GM21528 (cell line): ENCODE data around the gene RNF223.
"Not testable (repeated sequence)": the region's sequence is repeated elsewhere in the genome, so short reads cannot be mapped to it uniquely, and the experiment has no call there.

ENCODE experiments used
- ATAC-seq: cut with Tn5 transposase; IDR thresholded peaks from one replicate; pipeline ENCODE4 v1.9.1; 2021; ENCODE audit warnings: mild to moderate bottlenecking, moderate library complexity; ENCODE audit not compliant: unreplicated experiment, low FRiP score

RNF223 gene

GRCh38 chr1:1110561-1110971 is 36.5 kb upstream of the RNF223 start:
- no peak for ATAC-seq

- ATAC-seq: no peak
Observed at GRCh38 chr1:1109743-1110142, 35.6 kb upstream of the RNF223 start.

GRCh38 chr1:1106510-1107221 is 32.6 kb upstream of the RNF223 start:
- no peak for ATAC-seq

- ATAC-seq: not testable (repeated sequence)
Observed at GRCh38 chr1:1104152-1104551, 30.0 kb upstream of the RNF223 start.

GRCh38 chr1:1101503-1101902 is 27.4 kb upstream of the RNF223 start:
- ATAC-seq: no peak

GRCh38 chr1:1100296-1100695 is 26.2 kb upstream of the RNF223 start:
- ATAC-seq: no peak

GRCh38 chr1:1099506-1100183 is 25.5 kb upstream of the RNF223 start:
- ATAC-seq: no peak

GRCh38 chr1:1098681-1099421 is 24.7 kb upstream of the RNF223 start:
- no peak for ATAC-seq

GRCh38 chr1:1096136-1096535 is 22.0 kb upstream of the RNF223 start:
- not testable (repeated sequence) for ATAC-seq

- no peak for ATAC-seq
Observed at GRCh38 chr1:1094981-1095380, 20.9 kb upstream of the RNF223 start.

GRCh38 chr1:1093610-1093943 is 19.5 kb upstream of the RNF223 start:
- no peak for ATAC-seq

- ATAC-seq: no peak
Observed at GRCh38 chr1:1092894-1093609, 18.9 kb upstream of the RNF223 start.

GRCh38 chr1:1092149-1092855 is 18.2 kb upstream of the RNF223 start:
- ATAC-seq: no peak

- no peak for ATAC-seq
Observed at GRCh38 chr1:1091344-1092148, 17.4 kb upstream of the RNF223 start.

- no peak for ATAC-seq
Observed at GRCh38 chr1:1090424-1091343, 16.6 kb upstream of the RNF223 start.

- ATAC-seq: no peak
Observed at GRCh38 chr1:1089731-1090423, 15.8 kb upstream of the RNF223 start.

- no peak for ATAC-seq
Observed at GRCh38 chr1:1088801-1089680, 14.9 kb upstream of the RNF223 start.
